Activated naive CD8-positive, alpha-beta T cell treated with anti-CD3 and anti-CD28 coated beads, Interleukin-2, amount 10 ng/mL, durations not matched to agents 7 days and 5 days (primary cell): ENCODE results near the gene TSPAN9. TPM values are rescaled to one million over a fixed set of nuclear protein-coding genes. Genes with fewer than 3 reads are reported as not detected.

Source experiments
- ATAC-seq: fragments of 150-1000 bp; cut with Tn5 transposase; one replicate; pipeline ENCODE4 v1.10.0; 2021; ENCODE audit warnings: low read depth, moderate library complexity
- POLR2A ChIA-PET: fragments of 350-600 bp; sonication (Branson Sonifier 250); formaldehyde crosslinking; loops from one replicate; lab custom pipeline; 2021; ENCODE audit warnings: antibody characterized with exemption; lab: Charles Lee
- DNase-seq: peaks from one replicate; pipeline ENCODE4 v3.0.0; 2021
- H3K27ac Mint-ChIP-seq: one replicate; pipeline ENCODE4 v1.8.0; 2022; ENCODE audit warnings: mild to moderate bottlenecking, mixed read lengths
- H3K27me3 Mint-ChIP-seq: one replicate; pipeline ENCODE4 v1.8.0; 2022; ENCODE audit warnings: mild to moderate bottlenecking, moderate library complexity, mixed read lengths
- H3K36me3 Mint-ChIP-seq: one replicate; pipeline ENCODE4 v1.8.0; 2021; ENCODE audit warnings: mild to moderate bottlenecking, mixed read lengths
- H3K4me1 Mint-ChIP-seq: one replicate; pipeline ENCODE4 v1.8.0; 2021; ENCODE audit warnings: mixed read lengths
- H3K4me3 Mint-ChIP-seq: one replicate; pipeline ENCODE4 v1.8.0; 2022; ENCODE audit warnings: mild to moderate bottlenecking, moderate library complexity, mixed read lengths
- H3K9me3 Mint-ChIP-seq: one replicate; pipeline ENCODE4 v1.8.0; 2021; ENCODE audit warnings: mixed read lengths
- total RNA-seq, 2 experiments: library from RNA; stranded (reverse); gene quantifications; one replicate each; pipeline ENCODE4 v1.2.3, GENCODE V29; 2021

TSPAN9 gene
- total RNA-seq, 2 experiments from 2014 or later = 0.42 to 0.60 TPM

- Mint-ChIP-seq H3K27me3 (peaks cover 11% of the 10 kb centered on the region), H3K9me3 (no peaks in the 10 kb centered on the region), H3K4me1 (no peaks in the 10 kb centered on the region), H3K4me3 (no peak overlapping the region), H3K27ac (no peak overlapping the region), H3K36me3 (no peaks in the 10 kb centered on the region)
- DNase-seq (no peak), ATAC-seq (no peak)
- POLR2A ChIA-PET = no interaction called here
Observed at GRCh38 chr12:3040026-3040656, 37.0 kb upstream of the TSPAN9 start.

- H3K36me3 Mint-ChIP-seq = no peaks in the 10 kb centered on the region
- no peaks in the 10 kb centered on the region for H3K4me1 Mint-ChIP-seq
- no peak overlapping the region for H3K27ac Mint-ChIP-seq
- DNase-seq (no peak), ATAC-seq (no peak)
- POLR2A ChIA-PET = no interaction called here
- no peaks in the 10 kb centered on the region for H3K9me3 Mint-ChIP-seq
- H3K4me3 Mint-ChIP-seq = no peak overlapping the region
- H3K27me3 Mint-ChIP-seq = peaks cover 14% of the 10 kb centered on the region
Observed at GRCh38 chr12:3040663-3041544, 36.3 kb upstream of the TSPAN9 start.

- peak; percentile 45 for DNase-seq
- peak; percentile 92 for ATAC-seq
- Mint-ChIP-seq H3K27ac (no peak overlapping the region), H3K4me3 (no peak overlapping the region), H3K36me3 (no peaks in the 10 kb centered on the region), H3K9me3 (no peaks in the 10 kb centered on the region), H3K4me1 (no peaks in the 10 kb centered on the region), H3K27me3 (peaks cover 14% of the 10 kb centered on the region)
- POLR2A ChIA-PET = no interaction called here
Observed at GRCh38 chr12:3041558-3042164, 35.5 kb upstream of the TSPAN9 start.

- no peak for ATAC-seq
- H3K36me3 Mint-ChIP-seq = no peaks in the 10 kb centered on the region
- no peak overlapping the region for H3K4me3 Mint-ChIP-seq
- DNase-seq = no peak
- no peak overlapping the region for H3K27ac Mint-ChIP-seq
- POLR2A ChIA-PET = no interaction called here
- H3K9me3 Mint-ChIP-seq = no peaks in the 10 kb centered on the region
- H3K27me3 Mint-ChIP-seq = peaks cover 14% of the 10 kb centered on the region
- no peaks in the 10 kb centered on the region for H3K4me1 Mint-ChIP-seq
Observed at GRCh38 chr12:3042394-3042793, 34.8 kb upstream of the TSPAN9 start.

- Mint-ChIP-seq H3K4me3 (no peak overlapping the region), H3K27ac (no peak overlapping the region), H3K9me3 (no peaks in the 10 kb centered on the region), H3K36me3 (no peaks in the 10 kb centered on the region), H3K4me1 (no peaks in the 10 kb centered on the region), H3K27me3 (peaks cover 14% of the 10 kb centered on the region)
- ATAC-seq (no peak), DNase-seq (no peak)
- POLR2A ChIA-PET = no interaction called here
Observed at GRCh38 chr12:3042826-3043225, 34.4 kb upstream of the TSPAN9 start.

- ATAC-seq = no peak
- H3K4me1 Mint-ChIP-seq = no peaks in the 10 kb centered on the region
- H3K27me3 Mint-ChIP-seq = peaks cover 16% of the 10 kb centered on the region
- no peak overlapping the region for H3K27ac Mint-ChIP-seq
- POLR2A ChIA-PET = no interaction called here
- H3K36me3 Mint-ChIP-seq = no peaks in the 10 kb centered on the region
- no peaks in the 10 kb centered on the region for H3K9me3 Mint-ChIP-seq
- DNase-seq = no peak
- H3K4me3 Mint-ChIP-seq = no peak overlapping the region
Observed at GRCh38 chr12:3043406-3043805, 33.8 kb upstream of the TSPAN9 start.

GRCh38 chr12:3044141-3044630 lies 33.0 kb upstream of the TSPAN9 start:
- H3K27ac Mint-ChIP-seq = no peak overlapping the region
- DNase-seq = no peak
- peaks cover 20% of the 10 kb centered on the region for H3K27me3 Mint-ChIP-seq
- no peaks in the 10 kb centered on the region for H3K9me3 Mint-ChIP-seq
- no peaks in the 10 kb centered on the region for H3K36me3 Mint-ChIP-seq
- POLR2A ChIA-PET = no interaction called here
- no peak overlapping the region for H3K4me3 Mint-ChIP-seq
- no peak for ATAC-seq
- H3K4me1 Mint-ChIP-seq = no peaks in the 10 kb centered on the region

- DNase-seq (no peak), ATAC-seq (no peak)
- Mint-ChIP-seq H3K27me3 (peaks cover 28% of the 10 kb centered on the region), H3K4me3 (no peak overlapping the region), H3K9me3 (no peaks in the 10 kb centered on the region), H3K36me3 (no peaks in the 10 kb centered on the region), H3K27ac (no peak overlapping the region), H3K4me1 (no peaks in the 10 kb centered on the region)
- POLR2A ChIA-PET = no interaction called here
Observed at GRCh38 chr12:3045494-3045893, 31.7 kb upstream of the TSPAN9 start.

- Mint-ChIP-seq H3K4me3 (no peak overlapping the region), H3K9me3 (no peaks in the 10 kb centered on the region), H3K4me1 (no peaks in the 10 kb centered on the region), H3K27ac (no peak overlapping the region), H3K36me3 (no peaks in the 10 kb centered on the region), H3K27me3 (peaks cover 28% of the 10 kb centered on the region)
- POLR2A ChIA-PET = no interaction called here
- DNase-seq = no peak
- ATAC-seq = no peak
Observed at GRCh38 chr12:3045989-3046388, 31.2 kb upstream of the TSPAN9 start.

GRCh38 chr12:3046441-3047200 lies 30.6 kb upstream of the TSPAN9 start:
- H3K27me3 Mint-ChIP-seq = peaks cover 30% of the 10 kb centered on the region
- H3K4me1 Mint-ChIP-seq = no peaks in the 10 kb centered on the region
- no peaks in the 10 kb centered on the region for H3K9me3 Mint-ChIP-seq
- H3K27ac Mint-ChIP-seq = no peak overlapping the region
- DNase-seq (no peak), ATAC-seq (no peak)
- no peak overlapping the region for H3K4me3 Mint-ChIP-seq
- POLR2A ChIA-PET = no interaction called here
- no peaks in the 10 kb centered on the region for H3K36me3 Mint-ChIP-seq

GRCh38 chr12:3047961-3048360 lies 29.2 kb upstream of the TSPAN9 start:
- no peak for ATAC-seq
- no peak for DNase-seq
- Mint-ChIP-seq H3K4me1 (no peaks in the 10 kb centered on the region), H3K27me3 (peaks cover 28% of the 10 kb centered on the region), H3K9me3 (no peaks in the 10 kb centered on the region), H3K36me3 (no peaks in the 10 kb centered on the region), H3K4me3 (no peak overlapping the region), H3K27ac (no peak overlapping the region)
- POLR2A ChIA-PET = no interaction called here

- H3K36me3 Mint-ChIP-seq = no peaks in the 10 kb centered on the region
- H3K4me3 Mint-ChIP-seq = no peak overlapping the region
- ATAC-seq (no peak), DNase-seq (no peak)
- no peaks in the 10 kb centered on the region for H3K9me3 Mint-ChIP-seq
- H3K27ac Mint-ChIP-seq = no peak overlapping the region
- POLR2A ChIA-PET = no interaction called here
- peaks cover 26% of the 10 kb centered on the region for H3K27me3 Mint-ChIP-seq
- no peaks in the 10 kb centered on the region for H3K4me1 Mint-ChIP-seq
Observed at GRCh38 chr12:3048540-3048939, 28.6 kb upstream of the TSPAN9 start.

GRCh38 chr12:3049176-3049575 lies 28.0 kb upstream of the TSPAN9 start:
- DNase-seq (no peak), ATAC-seq (no peak)
- H3K4me1 Mint-ChIP-seq = no peaks in the 10 kb centered on the region
- no peaks in the 10 kb centered on the region for H3K36me3 Mint-ChIP-seq
- H3K9me3 Mint-ChIP-seq = no peaks in the 10 kb centered on the region
- no peak overlapping the region for H3K27ac Mint-ChIP-seq
- POLR2A ChIA-PET = no interaction called here
- H3K27me3 Mint-ChIP-seq = peaks cover 21% of the 10 kb centered on the region
- no peak overlapping the region for H3K4me3 Mint-ChIP-seq
